HCT116 (cell line): ENCODE measurements around the gene GNB1.
"Not testable (repeated sequence)": the region's sequence is repeated elsewhere in the genome, so short reads cannot be mapped to it uniquely, and the experiment has no call there.

Experiments
- CTCF ChIP-seq, 3 experiments: fragments of 200-600 bp in 1 of 3; sonication (generic) in 1 of 3; IDR thresholded peaks in 2 of 3; conservative IDR thresholded peaks in 1 of 3; 2 replicates each; pipeline ENCODE4 v1.5.1; 2012 to 2017; ENCODE audit warnings: low read depth in 2 of 3, low read length in 2 of 3, antibody characterized with exemption in 1 of 3, borderline replicate concordance in 1 of 3, control low read depth in 1 of 3, mild to moderate bottlenecking in 1 of 3, mixed read lengths in 1 of 3, mixed run types in 1 of 3, moderate library complexity in 1 of 3; ENCODE audit not compliant: insufficient read depth in 1 of 3
- EZH2 ChIP-seq: fragments of 200-600 bp; sonication (generic); IDR thresholded peaks from 2 replicates; pipeline ENCODE4 v1.6.1; 2017; ENCODE audit warnings: antibody characterized with exemption, mixed run types
- EZH2phosphoT487 ChIP-seq: fragments of 200-600 bp; IDR thresholded peaks from 2 replicates; pipeline ENCODE4 v1.6.1; 2018; ENCODE audit warnings: antibody characterized with exemption, borderline replicate concordance
- POLR2A ChIP-seq: IDR thresholded peaks from 2 replicates; pipeline ENCODE4 v1.7.0; 2011; ENCODE audit warnings: borderline replicate concordance; ENCODE audit not compliant: insufficient read depth, insufficient read length; ENCODE audit errors: extremely low read depth
- POLR2AphosphoS5 ChIP-seq: IDR thresholded peaks from 2 replicates; pipeline ENCODE4 v1.6.1; 2011; ENCODE audit warnings: mild to moderate bottlenecking, low read depth, low read length, moderate library complexity
- RAD21 ChIP-seq: IDR thresholded peaks from 2 replicates; pipeline ENCODE4 v1.6.1; 2012; ENCODE audit warnings: low read depth, mild to moderate bottlenecking
- SP1 ChIP-seq: IDR thresholded peaks from 2 replicates; pipeline ENCODE4 v1.6.1; 2012; ENCODE audit warnings: low read depth
- ZNF274 ChIP-seq: fragments of 200-500 bp; sonication (Bioruptor generic); IDR thresholded peaks from 2 replicates; pipeline ENCODE4 v1.6.1; 2014; ENCODE audit warnings: mild to moderate bottlenecking, low read depth, low read length, inconsistent platforms

DNA sequence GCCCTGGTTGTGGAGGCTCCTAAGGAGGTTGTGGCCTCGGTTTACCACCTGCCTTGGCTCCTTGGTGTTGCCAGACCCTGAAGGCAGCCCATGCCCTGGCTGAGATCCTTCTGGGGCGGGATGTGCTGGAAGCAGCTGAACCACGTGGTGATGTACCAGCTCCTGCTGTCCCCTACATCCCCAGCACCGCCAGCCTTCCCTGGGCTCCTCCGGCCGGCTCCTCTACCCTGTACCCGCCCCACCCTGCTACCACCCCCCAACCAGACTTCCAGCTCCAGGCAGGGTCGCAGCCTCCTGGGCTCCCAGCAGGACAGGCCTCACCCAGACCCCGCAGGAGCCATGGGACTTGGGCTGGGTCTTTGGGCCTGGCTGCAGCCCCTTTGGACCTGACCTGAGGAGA, 140.9 kb downstream of the GNB1 start:
- TF ChIP-seq EZH2phosphoT487; POLR2A; CTCF (IDR thresholded peaks at IDR 0.05 in 2 of 3, conservative IDR thresholded peaks at IDR 0.05 in 1 of 3; ENCODE audit: borderline replicate concordance in 1 of 3, insufficient read depth in 1 of 3, low read depth in 2 of 3, low read length in 2 of 3); ZNF274; SP1; POLR2AphosphoS5; EZH2; RAD21: not testable (repeated sequence)
